ENCODE results near the gene ATAD3B. TPM values are rescaled to one million over a fixed set of nuclear protein-coding genes. Genes with fewer than 3 reads are reported as not detected.
"Not testable (repeated sequence)": the region's sequence is repeated elsewhere in the genome, so short reads cannot be mapped to it uniquely, and the experiment has no call there.

The ATAD3B gene
- total and polyA plus RNA-seq, 12 donors: 5.3 to 33.3 (median 7.1) TPM

DNA sequence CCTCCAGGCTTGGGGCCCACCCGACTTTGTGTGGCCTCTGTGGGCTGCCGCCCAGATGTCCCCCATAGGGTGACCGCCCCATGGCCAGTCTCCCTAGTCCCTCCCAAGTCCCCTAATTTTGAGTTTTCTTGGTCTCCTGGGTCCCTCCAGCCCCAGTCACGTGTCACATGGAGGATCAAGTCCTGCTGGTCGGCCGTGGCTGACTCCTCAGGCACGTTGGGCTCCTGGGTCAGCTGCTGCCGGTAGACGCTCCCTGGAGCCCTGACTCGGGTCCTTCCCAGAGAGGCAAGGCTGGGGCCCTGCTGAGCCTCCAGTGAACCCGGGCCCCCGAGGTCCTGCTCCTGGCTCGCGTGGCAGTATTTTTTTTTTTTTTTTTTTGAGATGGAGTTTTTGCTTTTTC lies 11.9 kb upstream of the ATAD3B start:
- H3K4me3 ChIP-seq; DNase-seq; intact Hi-C loops (cut with DNase I); H3K9me3 ChIP-seq; H3K27ac ChIP-seq; H3K27me3 ChIP-seq; H3K36me3 ChIP-seq; ATAC-seq: not testable (repeated sequence)
- WGBS, 2 donors: 88 to 90% methylated on average over 14 of the region's 14 CpGs
- peaks cover 0 to 21% (median 2%) of the 10 kb centered on the region in 9 donors for H3K4me1 ChIP-seq

DNA sequence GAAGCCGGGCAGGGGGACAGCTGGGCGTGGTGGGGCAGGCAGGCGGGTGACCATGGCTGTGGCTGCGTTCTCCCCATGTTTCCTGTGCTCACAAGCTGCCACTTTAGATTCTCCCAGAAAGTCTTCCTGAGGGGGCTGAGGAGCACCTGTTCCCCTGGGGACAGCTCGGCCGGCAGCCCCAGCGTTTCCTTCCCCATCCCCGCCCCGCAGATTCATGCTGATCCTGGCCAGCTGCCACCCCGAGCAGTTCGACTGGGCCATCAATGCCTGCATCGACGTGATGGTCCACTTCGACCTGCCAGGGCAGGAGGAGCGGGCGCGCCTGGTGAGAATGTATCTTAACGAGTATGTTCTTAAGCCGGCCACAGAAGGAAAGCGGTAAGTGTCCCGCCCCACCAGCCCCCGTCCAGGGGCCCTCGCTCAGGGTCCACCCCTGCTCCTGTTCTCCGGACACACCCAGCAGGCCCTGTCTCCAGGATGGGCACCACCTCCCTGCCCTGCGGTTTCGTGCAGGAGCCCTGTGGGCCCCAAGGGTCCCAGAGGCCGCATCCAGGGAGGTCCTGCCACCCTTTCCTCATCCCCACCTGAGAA lies 10.9 kb upstream of the ATAD3B start:
- Histone ChIP-seq H3K4me1 (peaks cover 0 to 21% (median 2%) of the 10 kb centered on the region in 9 donors), H3K27ac (no peak overlapping the region), H3K4me3 (no peak overlapping the region), H3K27me3 (peaks cover 0 to 8% (median 0%) of the 10 kb centered on the region in 7 donors), H3K36me3 (no peaks in the 10 kb centered on the region), H3K9me3 (no peaks in the 10 kb centered on the region)
- intact Hi-C loops (cut with DNase I): no loop called here
- no peak for DNase-seq
- WGBS, 2 donors: 60 to 65% methylated on average over 27 of the region's 27 CpGs
- ATAC-seq: peak in 1 of 8 donors; percentile 13
- TF ChIP-seq, protein P1, sequence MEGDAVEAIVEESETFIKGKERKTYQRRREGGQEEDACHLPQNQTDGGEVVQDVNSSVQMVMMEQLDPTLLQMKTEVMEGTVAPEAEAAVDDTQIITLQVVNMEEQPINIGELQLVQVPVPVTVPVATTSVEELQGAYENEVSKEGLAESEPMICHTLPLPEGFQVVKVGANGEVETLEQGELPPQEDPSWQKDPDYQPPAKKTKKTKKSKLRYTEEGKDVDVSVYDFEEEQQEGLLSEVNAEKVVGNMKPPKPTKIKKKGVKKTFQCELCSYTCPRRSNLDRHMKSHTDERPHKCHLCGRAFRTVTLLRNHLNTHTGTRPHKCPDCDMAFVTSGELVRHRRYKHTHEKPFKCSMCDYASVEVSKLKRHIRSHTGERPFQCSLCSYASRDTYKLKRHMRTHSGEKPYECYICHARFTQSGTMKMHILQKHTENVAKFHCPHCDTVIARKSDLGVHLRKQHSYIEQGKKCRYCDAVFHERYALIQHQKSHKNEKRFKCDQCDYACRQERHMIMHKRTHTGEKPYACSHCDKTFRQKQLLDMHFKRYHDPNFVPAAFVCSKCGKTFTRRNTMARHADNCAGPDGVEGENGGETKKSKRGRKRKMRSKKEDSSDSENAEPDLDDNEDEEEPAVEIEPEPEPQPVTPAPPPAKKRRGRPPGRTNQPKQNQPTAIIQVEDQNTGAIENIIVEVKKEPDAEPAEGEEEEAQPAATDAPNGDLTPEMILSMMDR (IDR thresholded peaks at IDR 0.05): no peak

DNA sequence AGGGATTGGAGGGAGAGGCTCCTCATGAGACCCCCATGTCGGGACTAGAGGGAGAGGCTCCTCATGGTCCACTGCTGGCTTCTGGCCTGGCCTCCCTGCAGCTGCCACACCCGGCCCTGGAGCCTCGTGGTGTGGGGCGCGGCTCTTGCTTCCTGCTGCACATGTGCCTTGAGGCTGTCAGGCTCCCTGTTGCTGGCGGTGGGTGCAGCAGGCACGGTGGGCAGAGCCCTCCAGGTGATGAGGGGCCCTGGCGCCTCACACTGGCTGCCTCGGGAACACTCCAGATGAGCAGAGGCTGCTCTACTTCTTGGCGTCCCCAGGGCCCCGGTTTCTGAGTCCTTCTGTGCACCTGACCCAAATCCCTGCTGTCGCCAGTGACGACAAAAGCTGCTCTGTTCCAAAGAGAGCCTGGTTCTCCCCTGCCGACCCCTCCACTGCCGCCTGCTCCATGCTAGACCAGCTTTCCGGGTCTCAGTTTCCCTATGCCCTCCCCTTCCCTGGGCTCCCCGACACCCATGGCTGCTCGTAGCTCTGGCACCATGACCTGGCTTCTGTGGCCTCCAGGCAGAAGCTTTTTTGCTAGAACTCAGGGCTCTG lies 9.7 kb upstream of the ATAD3B start:
- ATAC-seq (peak in 2 of 8 donors; percentile 14 to 38), DNase-seq (no peak)
- H3K4me1 ChIP-seq: peaks cover 0 to 21% (median 2%) of the 10 kb centered on the region in 9 donors
- TF ChIP-seq, protein P1 (IDR thresholded peaks at IDR 0.05): no peak
- no peaks in the 10 kb centered on the region for H3K36me3 ChIP-seq
- intact Hi-C loops (cut with DNase I): no loop called here
- peaks cover 0 to 8% (median 0%) of the 10 kb centered on the region in 7 donors for H3K27me3 ChIP-seq
- peak overlapping the region in 1 of 10 donors; percentile 1 for H3K4me3 ChIP-seq
- 53 to 68% methylated on average over 18 of the region's 18 CpGs for WGBS, 2 donors
- no peaks in the 10 kb centered on the region for H3K9me3 ChIP-seq
- H3K27ac ChIP-seq: peak overlapping the region in 8 of 10 donors; percentile 12 to 62 (median 40)

DNA sequence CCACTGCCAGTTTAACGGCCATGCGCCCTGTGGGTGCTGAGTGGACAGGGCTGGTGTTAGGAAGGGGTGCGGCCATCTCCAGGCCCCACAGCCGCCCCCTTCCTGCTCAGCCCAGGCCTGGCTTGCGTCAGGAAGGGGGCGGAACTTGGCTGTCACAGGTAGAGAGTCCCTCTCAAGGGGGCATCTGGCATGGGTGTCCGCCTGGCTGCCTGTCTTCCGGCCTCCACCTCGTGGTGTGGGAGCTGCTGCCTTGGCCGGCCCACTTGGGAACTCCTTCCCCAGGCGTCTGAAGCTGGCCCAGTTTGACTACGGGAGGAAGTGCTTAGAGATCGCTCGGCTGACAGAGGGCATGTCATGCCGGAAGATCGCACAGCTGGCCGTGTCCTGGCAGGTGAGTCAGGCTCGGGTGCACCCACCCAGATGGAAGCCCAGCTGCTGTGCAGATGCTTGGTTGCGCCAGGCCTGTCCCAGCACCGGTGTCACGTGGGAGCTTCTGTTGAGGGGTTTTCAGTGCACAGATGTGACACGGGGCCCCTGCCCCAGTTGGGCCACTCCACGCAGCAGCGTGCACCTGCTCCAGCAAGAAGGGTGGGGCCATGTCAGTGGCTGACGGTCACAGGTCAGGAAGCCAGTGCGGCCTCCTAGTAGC lies 9.1 kb upstream of the ATAD3B start:
- Histone ChIP-seq H3K4me1 (peaks cover 0 to 21% (median 2%) of the 10 kb centered on the region in 9 donors), H3K9me3 (no peaks in the 10 kb centered on the region), H3K4me3 (peak overlapping the region in 2 of 10 donors; percentile 1 to 32), H3K27ac (peak overlapping the region in 8 of 10 donors; percentile 12 to 62 (median 40)), H3K36me3 (no peaks in the 10 kb centered on the region), H3K27me3 (peaks cover 0 to 8% (median 0%) of the 10 kb centered on the region in 7 donors)
- peak; percentile 62 to 92 (median 86) for ATAC-seq
- peak; percentile 43 to 51 for DNase-seq
- 46 to 48% methylated on average over 26 of the region's 26 CpGs for WGBS, 2 donors
- intact Hi-C loops (cut with DNase I): no loop called here
- TF ChIP-seq, protein P1 (IDR thresholded peaks at IDR 0.05): no peak
